ENCODE data around the gene PMEL. TPM values are rescaled to one million over a fixed set of nuclear protein-coding genes. Genes with fewer than 3 reads are reported as not detected.

PMEL gene
- total RNA-seq, 1 experiment from 2014 or later: 2.0 TPM

DNA sequence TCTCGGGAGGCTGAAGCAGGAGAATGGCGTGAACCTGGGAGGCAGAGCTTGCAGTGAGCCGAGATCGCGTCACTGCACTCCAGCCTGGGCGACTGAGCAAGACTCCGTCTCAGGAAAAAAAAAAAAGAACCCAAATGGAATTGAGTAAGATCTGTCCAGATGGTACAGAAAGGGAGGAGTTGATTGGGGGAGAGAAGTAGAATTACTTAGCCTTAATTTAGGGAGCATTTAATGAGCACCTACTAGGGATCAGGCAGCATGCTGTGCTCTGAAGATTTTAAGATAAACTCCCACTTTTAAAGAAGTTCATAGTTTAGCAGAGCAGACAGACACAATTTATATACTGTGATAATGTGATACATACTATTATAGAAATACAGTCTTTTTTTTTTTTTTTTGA lies 12.6 kb upstream of the PMEL start:
- H3K79me2 ChIP-seq (ENCODE audit: low read length): peaks cover 52% of the 10 kb centered on the region
- H3K27ac ChIP-seq (ENCODE audit: low read length): no peak overlapping the region
- ChIA-PET POLR2A (ENCODE audit: unreplicated experiment) (no interaction called here), CTCF (no interaction called here)
- H3K4me2 ChIP-seq (ENCODE audit: low read length): no peak overlapping the region
- no peaks in the 10 kb centered on the region for H3K9me3 ChIP-seq (ENCODE audit: low read length)
- H3F3A ChIP-seq (ENCODE audit: low read length, unreplicated experiment): no peaks in the 10 kb centered on the region
- H3K9ac ChIP-seq (ENCODE audit: low read length): no peak overlapping the region
- H3K9me2 ChIP-seq (replicated peaks; ENCODE audit: low read length): no peaks in the 10 kb centered on the region
- no TSS peak for BruUV-seq (replicated peaks)
- no peak for ATAC-seq
- intact Hi-C loops (cut with micrococcal nuclease): no loop called here
- no peaks in the 10 kb centered on the region for H3K27me3 ChIP-seq (ENCODE audit: low read length)
- TF ChIP-seq, protein P1, sequence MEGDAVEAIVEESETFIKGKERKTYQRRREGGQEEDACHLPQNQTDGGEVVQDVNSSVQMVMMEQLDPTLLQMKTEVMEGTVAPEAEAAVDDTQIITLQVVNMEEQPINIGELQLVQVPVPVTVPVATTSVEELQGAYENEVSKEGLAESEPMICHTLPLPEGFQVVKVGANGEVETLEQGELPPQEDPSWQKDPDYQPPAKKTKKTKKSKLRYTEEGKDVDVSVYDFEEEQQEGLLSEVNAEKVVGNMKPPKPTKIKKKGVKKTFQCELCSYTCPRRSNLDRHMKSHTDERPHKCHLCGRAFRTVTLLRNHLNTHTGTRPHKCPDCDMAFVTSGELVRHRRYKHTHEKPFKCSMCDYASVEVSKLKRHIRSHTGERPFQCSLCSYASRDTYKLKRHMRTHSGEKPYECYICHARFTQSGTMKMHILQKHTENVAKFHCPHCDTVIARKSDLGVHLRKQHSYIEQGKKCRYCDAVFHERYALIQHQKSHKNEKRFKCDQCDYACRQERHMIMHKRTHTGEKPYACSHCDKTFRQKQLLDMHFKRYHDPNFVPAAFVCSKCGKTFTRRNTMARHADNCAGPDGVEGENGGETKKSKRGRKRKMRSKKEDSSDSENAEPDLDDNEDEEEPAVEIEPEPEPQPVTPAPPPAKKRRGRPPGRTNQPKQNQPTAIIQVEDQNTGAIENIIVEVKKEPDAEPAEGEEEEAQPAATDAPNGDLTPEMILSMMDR (conservative IDR thresholded peaks at IDR 0.05; ENCODE audit: low read depth, low read length): no peak
- TF ChIP-seq EZH2 (IDR thresholded peaks at IDR 0.05; ENCODE audit: low read length, unreplicated experiment): no peak
- no peak for TF ChIP-seq EZH2phosphoT487 (IDR thresholded peaks at IDR 0.05; ENCODE audit: borderline replicate concordance, low read length)
- no peak overlapping the region for H2AFZ ChIP-seq (ENCODE audit: low read length)
- no peaks in the 10 kb centered on the region for H4K20me1 ChIP-seq (ENCODE audit: low read length)
- no peak overlapping the region for H3K4me3 ChIP-seq (ENCODE audit: low read length)
- H3K36me3 ChIP-seq (ENCODE audit: low read depth, low read length): no peaks in the 10 kb centered on the region; the same call in 1 of the 2 replicates
- peaks cover 12% of the 10 kb centered on the region for H3K4me1 ChIP-seq (ENCODE audit: insufficient read depth, low read length)
- no peak for DNase-seq

DNA sequence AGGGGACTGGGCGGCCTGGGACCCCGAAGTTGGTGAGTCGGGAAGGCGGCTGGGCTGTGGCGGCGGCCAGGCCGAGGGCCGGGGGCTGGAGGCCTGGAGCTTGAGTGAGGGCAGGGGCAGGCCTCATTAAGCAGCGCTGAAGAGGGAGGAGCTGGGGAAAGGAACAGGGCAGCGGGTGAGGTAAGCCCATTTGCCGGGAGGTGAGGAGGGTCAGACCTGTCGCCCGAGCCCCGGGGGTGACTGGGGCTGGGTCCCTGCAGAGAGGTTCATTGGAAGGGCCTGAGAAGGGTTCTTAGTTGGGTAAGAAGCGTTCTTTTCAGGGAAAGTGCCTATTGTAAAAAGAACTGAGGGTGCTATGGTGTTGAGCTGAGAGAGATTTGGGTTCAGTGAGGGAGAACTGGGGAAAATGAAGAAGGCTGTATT lies 8.5 kb upstream of the PMEL start:
- Histone ChIP-seq H3K4me2 (ENCODE audit: low read length) (peak overlapping the region; percentile 89), H3K36me3 (ENCODE audit: low read depth, low read length) (peaks cover 2% of the 10 kb centered on the region; the same call in 1 of the 2 replicates), H3K9me3 (ENCODE audit: low read length) (no peaks in the 10 kb centered on the region), H3F3A (ENCODE audit: low read length, unreplicated experiment) (peaks cover 5% of the 10 kb centered on the region), H3K9me2 (replicated peaks; ENCODE audit: low read length) (no peaks in the 10 kb centered on the region), H2AFZ (ENCODE audit: low read length) (peak overlapping the region; percentile 91), H3K79me2 (ENCODE audit: low read length) (peaks cover 45% of the 10 kb centered on the region), H4K20me1 (ENCODE audit: low read length) (no peaks in the 10 kb centered on the region), H3K27me3 (ENCODE audit: low read length) (no peaks in the 10 kb centered on the region), H3K4me1 (ENCODE audit: insufficient read depth, low read length) (peaks cover 24% of the 10 kb centered on the region), H3K27ac (ENCODE audit: low read length) (peak overlapping the region; percentile 63), H3K4me3 (ENCODE audit: low read length) (peak overlapping the region; percentile 93), H3K9ac (ENCODE audit: low read length) (peak overlapping the region; percentile 95)
- intact Hi-C loops (cut with micrococcal nuclease): loop anchor here (1.0 kb wide), 1 partner anchor 8 kb away; no protein-coding TSS in a partner anchor
- CTCF ChIA-PET: interaction anchor here (0.6 to 1.6 kb wide), 9 partner anchors 18 to 236 kb away, joined by 3 to 9 read pairs (median 4); partner anchors contain the start of genes SMARCC2 and SUOX
- ATAC-seq (peak; percentile 43), DNase-seq (peak; percentile 40)
- TF ChIP-seq, protein P1 (conservative IDR thresholded peaks at IDR 0.05; ENCODE audit: low read depth, low read length): no peak
- TF ChIP-seq EZH2 (IDR thresholded peaks at IDR 0.05; ENCODE audit: low read length, unreplicated experiment) (no peak), EZH2phosphoT487 (IDR thresholded peaks at IDR 0.05; ENCODE audit: borderline replicate concordance, low read length) (no peak)
- BruUV-seq (replicated peaks): no TSS peak
- POLR2A ChIA-PET (ENCODE audit: unreplicated experiment): interaction anchor here (0.5 to 2.2 kb wide), 11 partner anchors 13 to 1529 kb away, joined by 3 to 13 read pairs (median 6); partner anchors contain the start of genes DNAJC14, ORMDL2, PA2G4 and SARNP

Measured in PC-3 (cell line).